ENCODE data around the gene TNFRSF13B. TPM values are rescaled to one million over a fixed set of nuclear protein-coding genes. Genes with fewer than 3 reads are reported as not detected.

TNFRSF13B gene
- total RNA-seq, 1 experiment from 2014 or later, result not detected

DNA sequence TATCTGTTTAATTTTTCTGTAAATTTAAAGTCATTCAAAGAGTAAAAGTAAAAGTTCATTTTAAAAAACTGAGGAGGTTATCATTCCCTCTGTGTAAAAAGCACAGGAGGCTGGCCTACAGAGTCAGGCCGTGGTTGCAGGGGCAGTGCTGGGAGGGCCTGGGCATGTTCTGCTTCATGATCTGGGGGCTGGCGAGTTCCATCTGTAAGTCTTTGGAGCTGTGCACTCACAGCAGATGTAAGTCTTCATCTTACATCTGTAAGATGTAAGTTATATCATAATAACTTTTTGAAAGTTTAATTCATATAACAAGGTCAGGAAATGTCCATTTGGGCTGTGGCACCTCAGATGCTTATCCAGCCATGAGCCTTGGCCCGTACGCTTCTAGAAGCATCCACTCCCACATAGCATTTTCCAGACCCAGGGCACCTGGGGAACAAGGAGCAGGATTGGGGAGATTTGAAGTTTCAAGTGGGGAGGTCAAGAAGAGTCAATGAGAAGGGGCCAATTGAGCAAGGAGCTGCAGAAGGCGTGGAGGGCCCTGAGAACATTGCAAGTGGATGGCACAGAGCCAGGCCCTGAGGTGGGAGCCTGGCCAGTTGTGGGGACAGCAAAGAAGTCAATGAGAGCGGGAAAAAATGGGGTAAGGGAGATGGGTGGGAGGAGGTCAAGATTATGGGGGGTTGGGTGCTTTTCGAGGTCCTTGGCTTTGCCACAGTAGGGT, 54.1 kb downstream of the TNFRSF13B start:
- Histone ChIP-seq H3K27ac (ENCODE audit: low read length) (no peak overlapping the region), H3K4me3 (ENCODE audit: low read length) (no peak overlapping the region), H3K9me2 (replicated peaks; ENCODE audit: low read length) (no peaks in the 10 kb centered on the region), H3K79me2 (ENCODE audit: low read length) (no peaks in the 10 kb centered on the region), H3K9me3 (ENCODE audit: low read length) (no peaks in the 10 kb centered on the region), H3K9ac (ENCODE audit: low read length) (no peak overlapping the region), H2AFZ (ENCODE audit: low read length) (no peak overlapping the region), H3F3A (ENCODE audit: low read length, unreplicated experiment) (no peaks in the 10 kb centered on the region), H3K36me3 (ENCODE audit: low read depth, low read length) (no peaks in the 10 kb centered on the region), H3K4me1 (ENCODE audit: insufficient read depth, low read length) (peaks cover 11% of the 10 kb centered on the region), H3K27me3 (ENCODE audit: low read length) (no peaks in the 10 kb centered on the region), H3K4me2 (ENCODE audit: low read length) (peak overlapping the region; percentile 58), H4K20me1 (ENCODE audit: low read length) (no peaks in the 10 kb centered on the region)
- CTCF ChIA-PET, result no interaction called here
- DNase-seq (no peak), ATAC-seq (no peak)
- POLR2A ChIA-PET (ENCODE audit: unreplicated experiment), result no interaction called here
- no peak for TF ChIP-seq EZH2phosphoT487 (IDR thresholded peaks at IDR 0.05; ENCODE audit: borderline replicate concordance, low read length)
- no TSS peak for BruUV-seq (replicated peaks)
- intact Hi-C loops (cut with micrococcal nuclease), result no loop called here

- Histone ChIP-seq H3K36me3 (ENCODE audit: low read depth, low read length) (no peaks in the 10 kb centered on the region), H3K4me3 (ENCODE audit: low read length) (no peak overlapping the region), H3K9me3 (ENCODE audit: low read length) (no peaks in the 10 kb centered on the region), H3K27me3 (ENCODE audit: low read length) (no peaks in the 10 kb centered on the region), H3K79me2 (ENCODE audit: low read length) (no peaks in the 10 kb centered on the region), H3K9me2 (replicated peaks; ENCODE audit: low read length) (no peaks in the 10 kb centered on the region), H4K20me1 (ENCODE audit: low read length) (no peaks in the 10 kb centered on the region), H3K4me2 (ENCODE audit: low read length) (no peak overlapping the region), H2AFZ (ENCODE audit: low read length) (no peak overlapping the region), H3F3A (ENCODE audit: low read length, unreplicated experiment) (no peaks in the 10 kb centered on the region), H3K27ac (ENCODE audit: low read length) (no peak overlapping the region), H3K4me1 (ENCODE audit: insufficient read depth, low read length) (peaks cover 11% of the 10 kb centered on the region), H3K9ac (ENCODE audit: low read length) (no peak overlapping the region)
- ATAC-seq (no peak), DNase-seq (no peak)
- intact Hi-C loops (cut with micrococcal nuclease), result no loop called here
- CTCF ChIA-PET, result interaction anchor here (0.6 kb wide), 1 partner anchor 792 kb away, joined by 3 read pairs; no protein-coding TSS in a partner anchor
- POLR2A ChIA-PET (ENCODE audit: unreplicated experiment), result no interaction called here
- no peak for TF ChIP-seq CTCF (conservative IDR thresholded peaks at IDR 0.05; ENCODE audit: low read depth, low read length)
- TF ChIP-seq EZH2 (IDR thresholded peaks at IDR 0.05; ENCODE audit: low read length, unreplicated experiment), result no peak
- TF ChIP-seq EZH2phosphoT487 (IDR thresholded peaks at IDR 0.05; ENCODE audit: borderline replicate concordance, low read length), result no peak
- BruUV-seq (replicated peaks), result no TSS peak
Observed at GRCh38 chr17:16916557-16916920, 55.4 kb downstream of the TNFRSF13B start.

- H3K9me2 ChIP-seq (replicated peaks; ENCODE audit: low read length), result no peaks in the 10 kb centered on the region
- no peaks in the 10 kb centered on the region for H3K9me3 ChIP-seq (ENCODE audit: low read length)
- TF ChIP-seq EZH2 (IDR thresholded peaks at IDR 0.05; ENCODE audit: low read length, unreplicated experiment), result no peak
- TF ChIP-seq CTCF (conservative IDR thresholded peaks at IDR 0.05; ENCODE audit: low read depth, low read length), result peak; percentile 89
- ATAC-seq (peak; percentile 72), DNase-seq (peak; percentile 86)
- ChIA-PET CTCF (interaction anchor here (0.6 kb wide), 1 partner anchor 791 kb away, joined by 3 read pairs; no protein-coding TSS in a partner anchor), POLR2A (ENCODE audit: unreplicated experiment) (no interaction called here)
- H3F3A ChIP-seq (ENCODE audit: low read length, unreplicated experiment), result no peaks in the 10 kb centered on the region
- intact Hi-C loops (cut with micrococcal nuclease), result no loop called here
- H3K4me3 ChIP-seq (ENCODE audit: low read length), result no peak overlapping the region
- H3K27me3 ChIP-seq (ENCODE audit: low read length), result no peaks in the 10 kb centered on the region
- no peaks in the 10 kb centered on the region for H3K79me2 ChIP-seq (ENCODE audit: low read length)
- no peak overlapping the region for H3K4me2 ChIP-seq (ENCODE audit: low read length)
- no peak overlapping the region for H3K27ac ChIP-seq (ENCODE audit: low read length)
- BruUV-seq (replicated peaks), result no TSS peak
- no peaks in the 10 kb centered on the region for H3K36me3 ChIP-seq (ENCODE audit: low read depth, low read length)
- no peaks in the 10 kb centered on the region for H4K20me1 ChIP-seq (ENCODE audit: low read length)
- H3K9ac ChIP-seq (ENCODE audit: low read length), result no peak overlapping the region
- peaks cover 11% of the 10 kb centered on the region for H3K4me1 ChIP-seq (ENCODE audit: insufficient read depth, low read length)
- no peak overlapping the region for H2AFZ ChIP-seq (ENCODE audit: low read length)
Observed at GRCh38 chr17:16915752-16916556, 56.0 kb downstream of the TNFRSF13B start.
